Endothelial cell (in vitro differentiated cells): ENCODE results near the gene NUDT3. TPM values are rescaled to one million over a fixed set of nuclear protein-coding genes. Genes with fewer than 3 reads are reported as not detected.

Experiments
- DNase-seq: peaks from one replicate; pipeline ENCODE4 v3.0.0; 2021; ENCODE audit warnings: low spot score
- H3K27ac Mint-ChIP-seq: one replicate; pipeline ENCODE4 v1.8.0; 2021; ENCODE audit warnings: mixed read lengths, inconsistent platforms; ENCODE audit not compliant: unreplicated experiment
- H3K27me3 Mint-ChIP-seq: one replicate; pipeline ENCODE4 v1.8.0; 2021; ENCODE audit warnings: mild to moderate bottlenecking, moderate library complexity, mixed read lengths, inconsistent platforms; ENCODE audit not compliant: unreplicated experiment
- H3K36me3 Mint-ChIP-seq: one replicate; pipeline ENCODE4 v1.8.0; 2021; ENCODE audit warnings: mild to moderate bottlenecking, low read depth, mixed read lengths, inconsistent platforms; ENCODE audit not compliant: unreplicated experiment
- H3K4me1 Mint-ChIP-seq: one replicate; pipeline ENCODE4 v1.8.0; 2021; ENCODE audit warnings: mild to moderate bottlenecking, mixed read lengths, inconsistent platforms; ENCODE audit not compliant: unreplicated experiment
- H3K4me3 Mint-ChIP-seq: one replicate; pipeline ENCODE4 v1.8.0; 2021; ENCODE audit warnings: mild to moderate bottlenecking, mixed read lengths, inconsistent platforms; ENCODE audit not compliant: unreplicated experiment
- H3K9me3 Mint-ChIP-seq: one replicate; pipeline ENCODE4 v1.8.0; 2021; ENCODE audit warnings: mixed read lengths, inconsistent platforms; ENCODE audit not compliant: unreplicated experiment
- long read RNA-seq: library from polyadenylated mRNA; unstranded; transcript quantifications from one replicate; pipeline ENCODE4 v2.0.0, GENCODE V29; 2020; ENCODE audit not compliant: unreplicated experiment
- total RNA-seq: library from RNA; stranded (reverse); fragmentation: NEBNext Ultra II Directional; extraction: Animal tissue kit (Norgen Biotek cat#: 25700); gene quantifications from one replicate; pipeline ENCODE4 v1.2.1, GENCODE V29; 2021; ENCODE audit not compliant: unreplicated experiment
- TF ChIP-seq, protein P1 (sequence below): fragments of 200-600 bp; sonication (generic); IDR thresholded peaks from one replicate; pipeline ENCODE4 v1.5.0; 2021; ENCODE audit warnings: antibody characterized with exemption; ENCODE audit not compliant: unreplicated experiment

NUDT3 gene
- total RNA-seq: 52.0 TPM
- long read RNA-seq, full-length matches to known transcripts: 12 of 19 reads
- long read RNA-seq, partial matches to known transcripts: 2 of 19 reads
- long read RNA-seq, other reads (novel, unspliced or antisense): 5 of 19 reads

DNA sequence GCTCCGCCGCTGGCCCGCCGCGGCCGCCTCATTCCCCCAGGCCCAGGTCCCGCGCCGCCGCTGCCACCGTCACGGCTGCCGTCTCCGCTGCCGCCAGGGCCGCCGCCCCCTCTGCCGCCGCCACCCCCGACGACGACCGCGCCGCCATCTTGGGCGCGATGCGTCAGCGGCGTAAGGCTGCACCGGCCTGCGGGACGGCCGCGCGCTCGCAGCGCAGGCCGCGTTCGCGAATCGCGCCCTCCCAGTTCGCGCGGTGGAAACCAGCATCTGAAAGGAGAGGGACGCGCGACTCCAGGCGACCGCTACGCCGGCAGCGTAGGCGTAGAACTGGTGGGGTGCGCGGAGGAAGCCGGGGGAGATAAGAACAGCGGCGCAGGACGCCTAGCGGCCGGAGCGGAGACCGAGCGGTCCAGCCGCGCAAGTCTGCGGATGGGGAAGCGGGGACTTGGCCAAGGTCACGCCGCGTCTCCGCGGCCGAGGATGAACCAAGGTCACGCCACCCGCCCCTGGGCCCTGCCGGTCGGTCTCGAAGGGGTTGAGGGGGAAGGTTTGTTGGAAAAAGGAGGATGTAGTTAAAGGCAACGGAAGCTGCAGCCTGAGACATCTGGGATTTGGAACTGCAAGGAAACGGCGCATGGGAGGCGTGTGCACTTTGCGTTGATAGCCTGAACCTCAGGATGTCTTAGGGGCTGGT, at the start of gene NUDT3:
TSS of gene NUDT3 (minus strand) at position 173 of the 694 bp plus-strand sequence. CDS start 307 bp downstream, outside the sequence.
- TF ChIP-seq, protein P1, sequence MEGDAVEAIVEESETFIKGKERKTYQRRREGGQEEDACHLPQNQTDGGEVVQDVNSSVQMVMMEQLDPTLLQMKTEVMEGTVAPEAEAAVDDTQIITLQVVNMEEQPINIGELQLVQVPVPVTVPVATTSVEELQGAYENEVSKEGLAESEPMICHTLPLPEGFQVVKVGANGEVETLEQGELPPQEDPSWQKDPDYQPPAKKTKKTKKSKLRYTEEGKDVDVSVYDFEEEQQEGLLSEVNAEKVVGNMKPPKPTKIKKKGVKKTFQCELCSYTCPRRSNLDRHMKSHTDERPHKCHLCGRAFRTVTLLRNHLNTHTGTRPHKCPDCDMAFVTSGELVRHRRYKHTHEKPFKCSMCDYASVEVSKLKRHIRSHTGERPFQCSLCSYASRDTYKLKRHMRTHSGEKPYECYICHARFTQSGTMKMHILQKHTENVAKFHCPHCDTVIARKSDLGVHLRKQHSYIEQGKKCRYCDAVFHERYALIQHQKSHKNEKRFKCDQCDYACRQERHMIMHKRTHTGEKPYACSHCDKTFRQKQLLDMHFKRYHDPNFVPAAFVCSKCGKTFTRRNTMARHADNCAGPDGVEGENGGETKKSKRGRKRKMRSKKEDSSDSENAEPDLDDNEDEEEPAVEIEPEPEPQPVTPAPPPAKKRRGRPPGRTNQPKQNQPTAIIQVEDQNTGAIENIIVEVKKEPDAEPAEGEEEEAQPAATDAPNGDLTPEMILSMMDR: peak; percentile 69
- H3K27me3 Mint-ChIP-seq: peaks cover 2% of the 10 kb centered on the region
- peaks cover 11% of the 10 kb centered on the region for H3K9me3 Mint-ChIP-seq
- peaks cover 14% of the 10 kb centered on the region for H3K4me1 Mint-ChIP-seq
- H3K36me3 Mint-ChIP-seq: peaks cover 15% of the 10 kb centered on the region
- peak within 1 kb of the TSS; percentile 83 for H3K27ac Mint-ChIP-seq
- peak within 1 kb of the TSS; percentile 93 for H3K4me3 Mint-ChIP-seq
- DNase-seq: peak; percentile 94

DNA sequence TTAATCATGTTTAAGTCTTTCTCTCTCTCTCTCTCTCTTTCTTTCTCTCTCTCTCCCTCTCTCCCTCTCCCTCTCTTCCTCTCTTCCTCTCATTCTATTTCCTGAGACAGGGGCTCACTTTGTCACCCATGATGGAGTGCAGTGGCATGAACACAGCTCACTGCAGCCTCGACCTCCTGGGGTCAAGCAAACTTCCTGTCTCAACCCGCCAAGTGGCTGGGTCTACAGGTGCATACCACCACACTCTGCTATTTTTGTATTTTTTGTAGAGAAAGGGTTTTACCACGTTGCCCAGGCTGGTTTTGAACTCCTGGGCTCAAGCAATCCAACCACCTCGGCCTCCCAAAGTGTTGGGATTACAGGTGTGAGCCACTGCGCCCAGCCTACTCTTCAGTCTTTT, 49.1 kb upstream of the NUDT3 start:
- no peak overlapping the region for H3K4me3 Mint-ChIP-seq
- no peak overlapping the region for H3K27ac Mint-ChIP-seq
- no peaks in the 10 kb centered on the region for H3K9me3 Mint-ChIP-seq
- H3K36me3 Mint-ChIP-seq: peaks cover 5% of the 10 kb centered on the region
- TF ChIP-seq, protein P1: no peak
- DNase-seq: no peak
- H3K27me3 Mint-ChIP-seq: peaks cover 2% of the 10 kb centered on the region
- H3K4me1 Mint-ChIP-seq: no peaks in the 10 kb centered on the region

DNA sequence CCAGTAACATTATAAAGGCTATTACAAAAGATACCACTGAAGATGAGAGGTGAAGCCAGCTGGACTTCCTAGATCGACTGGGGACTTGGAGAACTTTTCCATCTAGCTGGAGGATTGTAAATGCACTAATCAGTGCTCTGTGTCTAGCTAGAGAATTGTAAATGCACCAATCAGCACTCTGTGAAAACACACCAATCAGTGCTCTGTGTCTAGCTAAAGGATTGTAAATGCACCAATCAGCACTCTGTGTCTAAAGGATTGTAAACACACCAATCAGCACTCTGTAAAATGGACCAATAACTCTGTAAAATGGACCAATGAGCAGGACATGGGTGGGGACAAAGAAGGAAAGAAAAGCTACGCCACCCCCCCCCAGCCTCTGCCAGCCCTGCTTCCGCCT, 47.0 kb upstream of the NUDT3 start:
- Mint-ChIP-seq H3K4me3 (peak overlapping the region; percentile 29), H3K27me3 (peaks cover 2% of the 10 kb centered on the region), H3K9me3 (no peaks in the 10 kb centered on the region), H3K4me1 (no peaks in the 10 kb centered on the region), H3K27ac (no peak overlapping the region), H3K36me3 (peaks cover 5% of the 10 kb centered on the region)
- TF ChIP-seq, protein P1: no peak
- no peak for DNase-seq

- Mint-ChIP-seq H3K9me3 (no peaks in the 10 kb centered on the region), H3K36me3 (peaks cover 5% of the 10 kb centered on the region), H3K27ac (no peak overlapping the region), H3K4me3 (no peak overlapping the region), H3K4me1 (no peaks in the 10 kb centered on the region), H3K27me3 (peaks cover 2% of the 10 kb centered on the region)
- TF ChIP-seq, protein P1: no peak
- DNase-seq: no peak
Observed at GRCh38 chr6:34438705-34439104, 46.2 kb upstream of the NUDT3 start.

DNA sequence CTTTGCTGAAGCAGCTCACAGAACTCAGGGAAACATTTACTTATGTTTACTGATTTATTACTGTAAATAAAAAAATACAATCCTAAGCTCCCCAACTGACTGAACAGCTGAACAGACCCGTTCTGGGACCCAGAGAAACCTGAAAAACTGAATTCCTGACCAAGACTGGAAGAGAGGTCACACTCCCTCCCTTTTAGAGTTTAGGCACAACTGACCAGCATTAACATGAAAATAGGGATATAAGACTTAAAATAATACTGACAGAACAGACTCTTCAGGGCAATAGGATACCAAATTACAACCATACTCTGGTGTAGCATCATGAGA, 45.1 kb upstream of the NUDT3 start:
- H3K36me3 Mint-ChIP-seq: peaks cover 5% of the 10 kb centered on the region
- H3K4me1 Mint-ChIP-seq: no peaks in the 10 kb centered on the region
- TF ChIP-seq, protein P1: no peak
- no peak for DNase-seq
- peaks cover 2% of the 10 kb centered on the region for H3K27me3 Mint-ChIP-seq
- H3K4me3 Mint-ChIP-seq: no peak overlapping the region
- H3K9me3 Mint-ChIP-seq: no peaks in the 10 kb centered on the region
- H3K27ac Mint-ChIP-seq: no peak overlapping the region
